ENCODE measurements around the gene PTPRR. TPM values are rescaled to one million over a fixed set of nuclear protein-coding genes. Genes with fewer than 3 reads are reported as not detected.

Gene PTPRR
- total and polyA plus RNA-seq, 11 donors, result 0.21 to 1.0 (median 0.40) TPM; not detected in 1

GRCh38 chr12:70749931-70750330 lies 170.6 kb downstream of the PTPRR start:
- intact Hi-C loops (cut with DNase I), result loop anchor here in 1 of 10 donors (10.0 kb wide), 1 partner anchor 85 kb away; no protein-coding TSS in a partner anchor

GRCh38 chr12:70748809-70749208 lies 171.7 kb downstream of the PTPRR start:
- H3K36me3 ChIP-seq, result no peaks in the 10 kb centered on the region
- ATAC-seq, result no peak
- intact Hi-C loops (cut with DNase I), result loop anchor here in 1 of 10 donors (10.0 kb wide), 1 partner anchor 86 kb away; no protein-coding TSS in a partner anchor

More at GRCh38 chr12:70749931-70750330, 170.6 kb downstream of the PTPRR start:
- 95 to 96% (median 95%) methylated on average over 2 of the region's 2 CpGs for WGBS, 4 donors
- no peak for ATAC-seq
- no peak for TF ChIP-seq CTCF (IDR thresholded peaks at IDR 0.05)
- no peak for TF ChIP-seq POLR2A (IDR thresholded peaks at IDR 0.05)
- peaks cover 0 to 12% (median 0%) of the 10 kb centered on the region in 9 donors for H3K27me3 ChIP-seq
- H3K9me3 ChIP-seq, result no peaks in the 10 kb centered on the region
- no peaks in the 10 kb centered on the region for H3K4me1 ChIP-seq
- H3K27ac ChIP-seq, result no peak overlapping the region
- DNase-seq, result no peak
- H3K4me3 ChIP-seq, result no peak overlapping the region
- H3K36me3 ChIP-seq, result no peaks in the 10 kb centered on the region

GRCh38 chr12:70747445-70748260 lies 172.9 kb downstream of the PTPRR start:
- Histone ChIP-seq H3K4me1 (no peaks in the 10 kb centered on the region), H3K27ac (no peak overlapping the region), H3K27me3 (peaks cover 0 to 10% (median 0%) of the 10 kb centered on the region in 9 donors), H3K36me3 (no peaks in the 10 kb centered on the region), H3K4me3 (no peak overlapping the region), H3K9me3 (no peaks in the 10 kb centered on the region)
- ATAC-seq, result no peak
- 78 to 83% (median 80%) methylated on average over 6 of the region's 6 CpGs for WGBS, 4 donors
- intact Hi-C loops (cut with DNase I), result loop anchor here in 1 of 10 donors (10.0 kb wide), 1 partner anchor 87 kb away; no protein-coding TSS in a partner anchor
- DNase-seq, result no peak
- no peak for TF ChIP-seq CTCF (IDR thresholded peaks at IDR 0.05)
- TF ChIP-seq POLR2A (IDR thresholded peaks at IDR 0.05), result no peak

More at GRCh38 chr12:70748809-70749208, 171.7 kb downstream of the PTPRR start:
- Histone ChIP-seq H3K9me3 (no peaks in the 10 kb centered on the region), H3K4me1 (no peaks in the 10 kb centered on the region), H3K27me3 (peaks cover 0 to 12% (median 0%) of the 10 kb centered on the region in 9 donors), H3K4me3 (no peak overlapping the region), H3K27ac (no peak overlapping the region)
- no peak for DNase-seq
- TF ChIP-seq POLR2A (IDR thresholded peaks at IDR 0.05) (no peak), CTCF (IDR thresholded peaks at IDR 0.05) (no peak)
- 92 to 99% (median 96%) methylated on average over 1 of the region's 1 CpG for WGBS, 4 donors

GRCh38 chr12:70745048-70745447 lies 175.5 kb downstream of the PTPRR start:
- Histone ChIP-seq H3K4me1 (no peaks in the 10 kb centered on the region), H3K27me3 (no peaks in the 10 kb centered on the region), H3K27ac (no peak overlapping the region), H3K36me3 (no peaks in the 10 kb centered on the region), H3K9me3 (no peaks in the 10 kb centered on the region), H3K4me3 (no peak overlapping the region)
- DNase-seq (no peak), ATAC-seq (no peak)
- TF ChIP-seq CTCF (IDR thresholded peaks at IDR 0.05) (no peak), POLR2A (IDR thresholded peaks at IDR 0.05) (no peak)
- intact Hi-C loops (cut with DNase I), result loop anchor here in 1 of 10 donors (10.0 kb wide), 1 partner anchor 90 kb away; no protein-coding TSS in a partner anchor
- WGBS, 4 donors, result 81 to 88% (median 84%) methylated on average over 7 of the region's 7 CpGs

Measured in heart left ventricle (tissue), 16 donors.